HL-60 (cell line): ENCODE data around the gene SMCO4.

Source experiments
- POLR2AphosphoS5 ChIP-seq: IDR thresholded peaks from 2 replicates; pipeline ENCODE4 v1.6.1; 2012; ENCODE audit warnings: low read depth
- TF ChIP-seq, protein P1 (sequence below): IDR thresholded peaks from one replicate; pipeline ENCODE4 v1.5.1; 2011; ENCODE audit warnings: low read length, control low read depth, inconsistent platforms; ENCODE audit not compliant: insufficient read depth
- TF ChIP-seq, protein P2 (sequence below): IDR thresholded peaks from 2 replicates; pipeline ENCODE4 v1.6.1; 2012; ENCODE audit warnings: low read depth; ENCODE audit not compliant: insufficient replicate concordance

GRCh38 chr11:93563857-93564256, 20.7 kb upstream of the SMCO4 start:
- TF ChIP-seq, protein P1, sequence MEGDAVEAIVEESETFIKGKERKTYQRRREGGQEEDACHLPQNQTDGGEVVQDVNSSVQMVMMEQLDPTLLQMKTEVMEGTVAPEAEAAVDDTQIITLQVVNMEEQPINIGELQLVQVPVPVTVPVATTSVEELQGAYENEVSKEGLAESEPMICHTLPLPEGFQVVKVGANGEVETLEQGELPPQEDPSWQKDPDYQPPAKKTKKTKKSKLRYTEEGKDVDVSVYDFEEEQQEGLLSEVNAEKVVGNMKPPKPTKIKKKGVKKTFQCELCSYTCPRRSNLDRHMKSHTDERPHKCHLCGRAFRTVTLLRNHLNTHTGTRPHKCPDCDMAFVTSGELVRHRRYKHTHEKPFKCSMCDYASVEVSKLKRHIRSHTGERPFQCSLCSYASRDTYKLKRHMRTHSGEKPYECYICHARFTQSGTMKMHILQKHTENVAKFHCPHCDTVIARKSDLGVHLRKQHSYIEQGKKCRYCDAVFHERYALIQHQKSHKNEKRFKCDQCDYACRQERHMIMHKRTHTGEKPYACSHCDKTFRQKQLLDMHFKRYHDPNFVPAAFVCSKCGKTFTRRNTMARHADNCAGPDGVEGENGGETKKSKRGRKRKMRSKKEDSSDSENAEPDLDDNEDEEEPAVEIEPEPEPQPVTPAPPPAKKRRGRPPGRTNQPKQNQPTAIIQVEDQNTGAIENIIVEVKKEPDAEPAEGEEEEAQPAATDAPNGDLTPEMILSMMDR, result no peak
- TF ChIP-seq, protein P2, sequence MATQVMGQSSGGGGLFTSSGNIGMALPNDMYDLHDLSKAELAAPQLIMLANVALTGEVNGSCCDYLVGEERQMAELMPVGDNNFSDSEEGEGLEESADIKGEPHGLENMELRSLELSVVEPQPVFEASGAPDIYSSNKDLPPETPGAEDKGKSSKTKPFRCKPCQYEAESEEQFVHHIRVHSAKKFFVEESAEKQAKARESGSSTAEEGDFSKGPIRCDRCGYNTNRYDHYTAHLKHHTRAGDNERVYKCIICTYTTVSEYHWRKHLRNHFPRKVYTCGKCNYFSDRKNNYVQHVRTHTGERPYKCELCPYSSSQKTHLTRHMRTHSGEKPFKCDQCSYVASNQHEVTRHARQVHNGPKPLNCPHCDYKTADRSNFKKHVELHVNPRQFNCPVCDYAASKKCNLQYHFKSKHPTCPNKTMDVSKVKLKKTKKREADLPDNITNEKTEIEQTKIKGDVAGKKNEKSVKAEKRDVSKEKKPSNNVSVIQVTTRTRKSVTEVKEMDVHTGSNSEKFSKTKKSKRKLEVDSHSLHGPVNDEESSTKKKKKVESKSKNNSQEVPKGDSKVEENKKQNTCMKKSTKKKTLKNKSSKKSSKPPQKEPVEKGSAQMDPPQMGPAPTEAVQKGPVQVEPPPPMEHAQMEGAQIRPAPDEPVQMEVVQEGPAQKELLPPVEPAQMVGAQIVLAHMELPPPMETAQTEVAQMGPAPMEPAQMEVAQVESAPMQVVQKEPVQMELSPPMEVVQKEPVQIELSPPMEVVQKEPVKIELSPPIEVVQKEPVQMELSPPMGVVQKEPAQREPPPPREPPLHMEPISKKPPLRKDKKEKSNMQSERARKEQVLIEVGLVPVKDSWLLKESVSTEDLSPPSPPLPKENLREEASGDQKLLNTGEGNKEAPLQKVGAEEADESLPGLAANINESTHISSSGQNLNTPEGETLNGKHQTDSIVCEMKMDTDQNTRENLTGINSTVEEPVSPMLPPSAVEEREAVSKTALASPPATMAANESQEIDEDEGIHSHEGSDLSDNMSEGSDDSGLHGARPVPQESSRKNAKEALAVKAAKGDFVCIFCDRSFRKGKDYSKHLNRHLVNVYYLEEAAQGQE, result no peak
- TF ChIP-seq POLR2AphosphoS5, result no peak
